NCI-H82 treated with DMSO at 0.1 percent for 48 hours (cell line): ENCODE results near the gene CCDC73.
"Not testable (repeated sequence)": the region's sequence is repeated elsewhere in the genome, so short reads cannot be mapped to it uniquely, and the experiment has no call there.

Source experiments
- DNase-seq: peaks from one replicate; lab custom pipeline; 2025; ENCODE audit not compliant: unreplicated experiment; lab: John Stamatoyannopoulos, UW

The CCDC73 gene

GRCh38 chr11:32706985-32707741, 87.3 kb downstream of the CCDC73 start:
- DNase-seq = no peak

GRCh38 chr11:32705309-32706033, 89.0 kb downstream of the CCDC73 start:
- DNase-seq = no peak

- DNase-seq = no peak
These were observed 89.7 kb downstream of the CCDC73 start for GRCh38 chr11:32704775-32705174.

GRCh38 chr11:32704261-32704660, 90.2 kb downstream of the CCDC73 start:
- no peak for DNase-seq

- DNase-seq = no peak
These were observed 92.8 kb downstream of the CCDC73 start for GRCh38 chr11:32701616-32702015.

GRCh38 chr11:32698579-32698978, 95.9 kb downstream of the CCDC73 start:
- no peak for DNase-seq

GRCh38 chr11:32671051-32671450, 123.4 kb downstream of the CCDC73 start:
- DNase-seq = no peak

GRCh38 chr11:32659672-32660071, 134.8 kb downstream of the CCDC73 start:
- DNase-seq = no peak

GRCh38 chr11:32658639-32659406, 135.6 kb downstream of the CCDC73 start:
- no peak for DNase-seq

- DNase-seq = no peak
These were observed 150.9 kb downstream of the CCDC73 start for GRCh38 chr11:32643526-32643925.

GRCh38 chr11:32641361-32641760, 153.1 kb downstream of the CCDC73 start:
- no peak for DNase-seq

- DNase-seq = no peak
These were observed 158.6 kb downstream of the CCDC73 start for GRCh38 chr11:32635819-32636218.

- no peak for DNase-seq
These were observed 163.6 kb downstream of the CCDC73 start for GRCh38 chr11:32630844-32631243.

- DNase-seq = no peak
These were observed 177.6 kb downstream of the CCDC73 start for GRCh38 chr11:32616903-32617302.

GRCh38 chr11:32615422-32615821, 179.0 kb downstream of the CCDC73 start:
- no peak for DNase-seq

GRCh38 chr11:32613500-32614151, 180.8 kb downstream of the CCDC73 start:
- no peak for DNase-seq

- DNase-seq = no peak
These were observed 183.6 kb downstream of the CCDC73 start for GRCh38 chr11:32610797-32611352.

- DNase-seq = not testable (repeated sequence)
These were observed 185.6 kb downstream of the CCDC73 start for GRCh38 chr11:32608826-32609225.

- DNase-seq = no peak
These were observed 188.2 kb downstream of the CCDC73 start for GRCh38 chr11:32606220-32606619.

GRCh38 chr11:32602657-32603415, 191.6 kb downstream of the CCDC73 start:
- no peak for DNase-seq
